Measurements from ENCODE around the gene COMT. TPM values are rescaled to one million over a fixed set of nuclear protein-coding genes. Genes with fewer than 3 reads are reported as not detected.
A peak's percentile ranks its signal among the peaks of the same experiment; 100 is the strongest.

The COMT gene
- total RNA-seq, 4 donors from 2014 or later, result 89.1 to 149 (median 138) TPM

DNA sequence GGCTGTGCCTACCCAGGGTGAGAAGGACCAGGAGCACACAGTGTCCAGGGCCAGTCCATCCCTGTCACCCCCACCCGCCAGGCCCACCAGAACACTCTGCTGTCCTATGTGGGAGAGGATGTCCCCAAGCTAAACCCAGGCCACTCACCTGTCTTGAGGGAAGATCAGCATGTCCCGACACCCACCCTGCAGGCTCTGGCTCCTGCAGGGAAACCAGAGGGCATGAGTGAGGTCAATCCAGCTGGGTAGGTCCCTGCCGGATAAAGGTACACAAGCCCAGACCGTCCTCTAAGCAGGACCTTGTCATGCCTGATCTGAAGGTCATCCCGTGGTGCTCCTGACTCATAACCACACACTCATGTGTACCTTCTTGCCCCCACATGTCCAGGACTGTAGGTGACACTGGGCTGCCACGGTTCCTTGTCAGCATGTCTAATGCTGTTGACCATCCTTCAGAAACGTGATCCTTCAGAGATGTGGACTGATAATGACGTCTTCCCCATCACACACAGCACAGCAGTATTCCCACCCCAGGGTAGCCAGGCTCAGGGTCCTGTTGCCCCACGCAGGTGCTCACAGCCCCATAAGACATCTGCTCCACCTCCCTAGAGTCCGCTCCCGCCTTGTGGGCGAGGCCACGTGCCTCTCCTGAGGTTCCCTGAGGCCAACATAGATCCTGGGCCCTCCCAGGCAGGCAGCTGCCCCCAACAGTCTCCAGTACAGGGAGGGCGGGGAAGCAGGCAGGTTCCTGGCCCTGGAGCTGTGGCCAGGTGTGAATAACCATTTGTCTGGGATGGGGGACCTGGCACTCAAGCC lies 68.9 kb downstream of the COMT start:
- no peak overlapping the region for H3K4me3 ChIP-seq
- TF ChIP-seq, protein P1, sequence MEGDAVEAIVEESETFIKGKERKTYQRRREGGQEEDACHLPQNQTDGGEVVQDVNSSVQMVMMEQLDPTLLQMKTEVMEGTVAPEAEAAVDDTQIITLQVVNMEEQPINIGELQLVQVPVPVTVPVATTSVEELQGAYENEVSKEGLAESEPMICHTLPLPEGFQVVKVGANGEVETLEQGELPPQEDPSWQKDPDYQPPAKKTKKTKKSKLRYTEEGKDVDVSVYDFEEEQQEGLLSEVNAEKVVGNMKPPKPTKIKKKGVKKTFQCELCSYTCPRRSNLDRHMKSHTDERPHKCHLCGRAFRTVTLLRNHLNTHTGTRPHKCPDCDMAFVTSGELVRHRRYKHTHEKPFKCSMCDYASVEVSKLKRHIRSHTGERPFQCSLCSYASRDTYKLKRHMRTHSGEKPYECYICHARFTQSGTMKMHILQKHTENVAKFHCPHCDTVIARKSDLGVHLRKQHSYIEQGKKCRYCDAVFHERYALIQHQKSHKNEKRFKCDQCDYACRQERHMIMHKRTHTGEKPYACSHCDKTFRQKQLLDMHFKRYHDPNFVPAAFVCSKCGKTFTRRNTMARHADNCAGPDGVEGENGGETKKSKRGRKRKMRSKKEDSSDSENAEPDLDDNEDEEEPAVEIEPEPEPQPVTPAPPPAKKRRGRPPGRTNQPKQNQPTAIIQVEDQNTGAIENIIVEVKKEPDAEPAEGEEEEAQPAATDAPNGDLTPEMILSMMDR (IDR thresholded peaks at IDR 0.05), result no peak
- TF ChIP-seq POLR2A (IDR thresholded peaks at IDR 0.05), result no peak
- peaks cover 0 to 7% (median 3%) of the 10 kb centered on the region in 4 donors for H3K4me1 ChIP-seq
- DNase-seq, result no peak
- no peaks in the 10 kb centered on the region for H3K27me3 ChIP-seq
- no peak overlapping the region for H3K27ac ChIP-seq
- no peaks in the 10 kb centered on the region for H3K36me3 ChIP-seq
- H3K9me3 ChIP-seq, result no peaks in the 10 kb centered on the region

DNA sequence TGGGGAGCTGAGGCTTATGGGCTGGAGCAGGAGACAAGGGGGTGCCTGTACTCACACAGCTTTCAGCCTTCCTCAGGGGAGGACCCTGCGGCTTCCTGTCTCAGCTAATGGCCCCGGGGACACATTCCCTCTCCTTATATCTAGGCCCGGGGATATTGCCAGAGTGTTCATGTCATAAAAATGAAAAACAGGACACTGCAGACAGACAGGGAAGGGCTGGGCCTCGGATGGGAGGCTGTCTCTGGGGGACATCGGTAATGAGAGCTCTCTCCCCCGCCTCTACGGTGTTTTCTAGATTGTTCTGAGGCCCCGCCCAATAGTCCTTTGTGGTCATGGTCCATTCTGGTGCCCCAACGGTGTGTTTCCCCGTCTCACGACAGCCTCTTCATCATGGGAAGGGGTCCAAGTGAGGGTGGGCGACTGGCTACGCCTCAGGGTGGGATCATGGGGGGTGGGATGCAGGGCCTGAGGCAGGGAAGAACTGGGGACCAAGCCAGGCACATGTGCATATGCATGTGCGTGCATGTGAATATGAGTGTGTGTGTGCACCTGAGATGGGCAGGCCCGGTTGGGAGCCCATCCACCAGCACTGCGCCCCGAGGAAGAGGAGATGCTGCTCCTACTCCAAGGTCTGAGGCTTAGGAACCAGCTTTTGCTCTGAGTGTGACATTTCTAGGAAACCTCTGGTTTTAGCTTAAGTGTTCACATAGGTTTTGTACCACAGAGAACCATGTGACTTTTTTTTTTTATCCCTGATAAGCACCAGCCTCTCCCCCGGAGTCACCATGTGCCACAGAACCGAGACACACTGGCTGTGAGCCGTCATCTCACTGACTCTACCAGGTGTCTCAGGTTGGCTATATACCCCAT lies 69.8 kb downstream of the COMT start:
- Histone ChIP-seq H3K4me3 (no peak overlapping the region), H3K27me3 (no peaks in the 10 kb centered on the region), H3K27ac (no peak overlapping the region), H3K4me1 (peaks cover 0 to 14% (median 3%) of the 10 kb centered on the region in 4 donors), H3K36me3 (no peaks in the 10 kb centered on the region), H3K9me3 (no peaks in the 10 kb centered on the region)
- no peak for DNase-seq
- TF ChIP-seq, protein P1 (IDR thresholded peaks at IDR 0.05), result no peak
- no peak for TF ChIP-seq POLR2A (IDR thresholded peaks at IDR 0.05)

DNA sequence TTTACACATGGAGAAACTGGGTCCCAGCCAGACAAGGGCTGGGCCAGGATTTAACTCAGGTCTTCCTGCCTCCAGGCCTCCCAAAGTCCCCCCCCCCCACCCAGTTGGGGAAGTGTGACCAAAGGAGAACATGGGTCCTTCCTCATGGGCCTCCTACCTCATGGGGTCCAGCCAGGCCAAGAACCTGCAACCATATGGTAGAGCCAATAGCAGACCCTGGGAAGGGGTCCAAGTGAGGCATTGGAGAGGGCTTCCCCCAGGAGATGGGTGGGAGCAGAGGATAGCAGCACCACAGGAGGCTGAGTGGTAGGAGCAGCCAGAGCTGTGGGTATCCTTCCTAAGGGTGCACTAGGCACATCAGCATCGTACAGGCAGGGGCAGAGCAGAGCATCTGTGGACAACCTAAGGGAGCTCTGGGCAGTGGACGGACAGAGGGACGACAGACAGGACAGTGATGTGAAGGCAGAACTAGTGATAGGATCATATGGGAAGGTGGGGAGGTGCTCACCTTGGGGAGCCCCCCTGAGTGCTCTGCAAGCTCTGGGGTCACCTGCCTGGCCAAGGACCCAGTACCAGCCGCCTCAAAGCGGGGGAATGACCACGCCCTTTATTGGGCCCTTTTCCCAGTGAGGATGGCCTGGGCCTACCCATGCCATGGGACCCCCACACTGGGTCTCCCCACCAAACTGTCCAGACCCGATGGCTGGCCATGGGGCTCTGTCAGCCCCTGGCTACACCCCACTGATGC lies 70.6 kb downstream of the COMT start:
- Histone ChIP-seq H3K27me3 (no peaks in the 10 kb centered on the region), H3K4me1 (peaks cover 0 to 15% (median 5%) of the 10 kb centered on the region in 4 donors), H3K27ac (no peak overlapping the region), H3K36me3 (no peaks in the 10 kb centered on the region), H3K9me3 (no peaks in the 10 kb centered on the region), H3K4me3 (no peak overlapping the region)
- TF ChIP-seq, protein P1 (IDR thresholded peaks at IDR 0.05), result no peak
- TF ChIP-seq POLR2A (IDR thresholded peaks at IDR 0.05), result no peak
- DNase-seq, result no peak

DNA sequence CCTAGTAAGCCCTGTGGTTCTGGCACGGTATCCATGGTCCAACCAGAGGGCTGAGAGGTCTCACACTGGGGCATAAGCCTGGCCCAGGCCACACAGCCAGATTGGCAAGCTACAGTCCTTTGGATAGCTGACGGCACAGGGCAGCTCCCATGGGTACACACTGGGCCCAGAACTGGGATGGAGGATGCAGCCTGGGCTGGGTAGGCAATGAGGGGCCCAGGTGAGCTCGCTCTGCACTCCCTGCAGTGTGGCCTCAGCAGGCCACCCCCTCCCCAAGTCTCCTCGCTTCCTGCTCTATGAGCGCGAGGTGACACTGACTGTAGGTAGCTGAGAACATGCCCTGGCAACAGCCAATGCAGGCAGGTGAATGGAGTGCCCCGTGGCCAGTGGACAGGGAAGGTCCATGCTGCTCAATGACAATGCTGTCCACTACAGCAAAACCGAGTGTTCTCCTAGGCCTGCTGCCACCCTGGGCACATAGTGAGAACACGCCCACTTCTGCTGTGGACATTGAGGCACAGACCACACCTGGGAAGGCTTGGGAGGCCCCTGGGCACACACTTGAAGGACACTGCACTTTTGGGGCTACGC lies 71.3 kb downstream of the COMT start:
- Histone ChIP-seq H3K27ac (no peak overlapping the region), H3K9me3 (no peaks in the 10 kb centered on the region), H3K36me3 (no peaks in the 10 kb centered on the region), H3K4me3 (no peak overlapping the region), H3K27me3 (no peaks in the 10 kb centered on the region), H3K4me1 (peaks cover 0 to 18% (median 9%) of the 10 kb centered on the region in 4 donors)
- TF ChIP-seq, protein P1 (IDR thresholded peaks at IDR 0.05), result no peak
- TF ChIP-seq POLR2A (IDR thresholded peaks at IDR 0.05), result no peak
- DNase-seq, result no peak

DNA sequence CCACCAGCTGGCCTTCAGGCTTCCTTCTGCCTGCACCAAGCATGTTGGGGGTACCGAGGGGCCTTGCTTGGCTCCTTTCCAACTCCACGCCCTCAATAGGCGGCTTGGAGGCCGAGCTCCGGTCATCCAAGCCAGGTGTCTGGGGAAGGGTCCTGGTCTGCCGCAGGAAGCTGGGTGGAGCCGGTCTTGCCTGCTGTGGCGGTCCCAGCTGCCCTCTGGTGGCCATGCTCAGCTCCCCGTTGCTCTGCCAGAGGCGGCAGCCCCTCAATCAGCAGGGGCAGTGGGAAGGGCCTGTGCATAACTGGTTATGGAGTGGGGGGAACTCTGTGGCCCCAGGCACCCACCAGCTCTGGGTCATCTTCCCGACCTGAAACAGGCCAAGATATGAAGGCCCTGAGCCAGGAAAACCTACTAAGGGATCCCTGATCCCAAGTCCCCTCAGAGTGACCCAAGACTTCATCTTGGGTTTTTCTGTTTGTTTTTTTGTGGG lies 71.9 kb downstream of the COMT start:
- H3K4me1 ChIP-seq, result peaks cover 0 to 18% (median 9%) of the 10 kb centered on the region in 4 donors
- no peak overlapping the region for H3K4me3 ChIP-seq
- H3K36me3 ChIP-seq, result no peaks in the 10 kb centered on the region
- H3K27me3 ChIP-seq, result no peaks in the 10 kb centered on the region
- TF ChIP-seq, protein P1 (IDR thresholded peaks at IDR 0.05), result peak; percentile 20 to 64 (median 52)
- no peak for TF ChIP-seq POLR2A (IDR thresholded peaks at IDR 0.05)
- H3K27ac ChIP-seq, result no peak overlapping the region
- DNase-seq, result peak; percentile 39 to 70 (median 68)
- H3K9me3 ChIP-seq, result no peaks in the 10 kb centered on the region

All from Peyer's patch (tissue), 4 donors.